ENCODE data around the gene EIF4E3.

- TF ChIP-seq CTCF (IDR thresholded peaks at IDR 0.05) (no peak), EP300 (IDR thresholded peaks at IDR 0.05) (no peak)
Measured at GRCh38 chr3:71676931-71677330, 48.3 kb downstream of the EIF4E3 start.

All from upper lobe of left lung (tissue), 4 donors.